8988T (cell line): ENCODE measurements around the gene ZNF670.
A peak's percentile ranks its signal among the peaks of the same experiment; 100 is the strongest.

Experiments
- DNase-seq: peaks from one replicate; pipeline ENCODE4 v3.0.0; 2011

Gene ZNF670

DNA sequence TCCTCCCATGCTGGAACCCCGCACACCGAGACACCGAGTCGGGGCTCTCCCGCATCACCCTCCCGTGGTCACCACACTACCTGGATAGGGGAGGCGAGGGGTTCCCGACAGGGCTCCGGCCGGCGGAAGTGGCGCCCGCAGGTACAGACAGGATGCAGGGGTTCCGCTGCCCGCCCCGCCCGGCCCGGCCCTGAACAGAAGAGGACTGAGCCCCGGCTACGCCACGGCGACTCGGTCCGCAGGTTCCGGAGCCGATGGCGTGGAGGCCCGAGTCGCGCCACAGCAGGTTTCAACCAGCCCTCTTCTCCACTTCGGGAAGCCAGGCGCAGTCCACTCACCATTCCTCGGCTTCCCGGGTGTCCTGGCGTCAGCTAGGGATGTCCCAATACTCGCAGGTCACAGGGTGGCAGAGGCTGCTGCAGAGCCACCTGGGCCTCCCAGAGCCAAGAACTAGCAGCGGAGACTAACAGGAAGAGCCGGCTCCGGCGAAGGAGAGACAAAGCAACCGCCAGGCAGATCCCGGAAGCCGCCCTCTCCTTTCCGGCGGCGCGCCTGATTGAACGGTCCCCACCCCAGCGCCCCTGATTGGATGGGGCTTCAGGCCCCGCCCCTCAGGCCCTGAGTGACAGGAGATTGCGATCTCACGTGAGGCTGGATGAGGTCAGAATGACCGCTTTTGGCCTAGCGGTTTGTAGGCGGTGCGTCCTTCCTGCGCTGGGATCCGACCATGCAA lies 25.4 kb upstream of the ZNF670 start, which contains the start of gene ZNF669:
Gene ZNF669 (minus strand): TSS at position 498 of the 733 bp plus-strand sequence. CDS start 157 bp downstream, at position 341.
- peak; percentile 72 for DNase-seq

DNA sequence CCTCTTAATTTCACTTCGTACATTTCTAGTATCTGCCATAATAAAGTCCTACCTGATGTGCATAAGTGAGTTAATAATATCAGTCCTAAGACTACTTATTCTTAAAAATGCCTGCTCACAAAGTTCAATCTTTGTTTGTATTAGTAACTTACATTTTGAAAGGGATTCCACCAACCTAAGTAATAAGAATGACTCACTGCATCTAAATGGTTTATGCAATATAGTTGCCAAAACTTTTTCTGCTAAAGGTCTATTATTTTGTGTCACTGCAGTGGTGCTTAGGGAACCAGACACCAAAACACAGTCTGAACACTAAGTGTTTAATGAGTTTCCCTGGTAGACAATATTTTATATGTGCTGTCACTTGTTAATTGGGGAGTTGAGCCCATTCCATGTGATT lies 23.8 kb upstream of the ZNF670 start:
- no peak for DNase-seq

DNA sequence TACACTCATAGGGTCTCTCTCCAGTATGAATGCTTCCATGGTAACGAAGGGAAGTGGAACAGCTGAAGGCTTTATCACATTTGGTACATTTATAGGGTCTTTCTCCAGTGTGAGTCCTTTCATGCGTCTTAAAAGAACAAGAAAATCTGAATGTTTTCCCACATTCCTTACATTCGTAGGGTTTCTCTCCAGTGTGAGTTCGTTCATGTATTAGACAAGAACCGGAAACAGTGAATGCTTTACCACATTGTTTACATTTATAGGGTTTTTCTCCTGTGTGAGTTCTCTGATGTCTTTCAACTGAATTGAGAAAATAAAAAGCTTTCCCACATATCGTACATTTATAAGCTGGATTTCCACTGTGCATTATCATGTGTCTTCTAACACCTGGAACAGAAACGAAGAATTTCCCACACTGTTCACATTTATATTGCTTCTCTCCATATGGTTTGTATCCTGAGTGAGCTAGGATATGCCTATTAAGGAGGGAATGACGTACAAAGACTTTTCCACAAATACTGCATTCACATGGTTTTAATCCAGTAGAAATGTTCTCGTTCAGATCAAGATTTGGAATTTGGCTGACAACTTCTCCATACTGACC lies 22.2 kb upstream of the ZNF670 start:
- no peak for DNase-seq

DNA sequence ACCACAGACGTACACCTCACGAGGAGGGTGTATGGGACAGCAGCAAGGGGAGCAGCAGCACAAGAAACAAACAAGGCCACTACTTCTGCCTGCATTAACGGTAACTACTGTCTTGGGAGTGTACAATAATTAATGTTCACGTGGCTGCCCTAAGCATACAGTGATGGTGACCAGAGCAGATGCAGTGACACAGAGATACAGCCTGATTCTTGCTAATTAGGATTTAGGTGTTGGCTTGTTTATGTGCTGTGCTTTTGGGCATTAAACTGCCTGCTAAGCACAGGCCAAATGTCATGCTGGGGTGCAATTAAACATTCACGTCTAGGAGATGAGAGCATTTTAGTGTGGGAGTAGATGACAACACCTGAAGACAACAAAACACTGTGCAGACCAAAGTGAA lies 18.3 kb upstream of the ZNF670 start:
- DNase-seq, result no peak

DNA sequence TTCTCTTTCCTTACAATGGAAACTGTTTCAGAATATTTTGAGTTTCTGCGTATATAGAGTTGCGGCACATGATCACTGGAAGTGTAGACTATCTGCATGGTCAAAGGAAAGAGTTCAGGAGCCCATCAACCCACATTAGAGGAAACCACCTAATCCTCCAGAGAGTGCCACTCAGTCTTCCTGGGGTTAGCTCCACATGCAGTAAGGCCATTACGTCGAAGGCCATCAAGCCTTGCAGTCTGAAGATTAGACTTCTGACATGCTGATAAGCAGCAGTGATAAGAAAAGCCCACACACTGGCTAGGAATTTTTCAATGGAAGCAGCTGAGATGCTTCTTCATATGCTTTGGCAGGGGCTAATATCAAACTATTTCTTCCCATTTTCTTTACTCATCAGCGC lies 17.9 kb upstream of the ZNF670 start:
- no peak for DNase-seq

DNA sequence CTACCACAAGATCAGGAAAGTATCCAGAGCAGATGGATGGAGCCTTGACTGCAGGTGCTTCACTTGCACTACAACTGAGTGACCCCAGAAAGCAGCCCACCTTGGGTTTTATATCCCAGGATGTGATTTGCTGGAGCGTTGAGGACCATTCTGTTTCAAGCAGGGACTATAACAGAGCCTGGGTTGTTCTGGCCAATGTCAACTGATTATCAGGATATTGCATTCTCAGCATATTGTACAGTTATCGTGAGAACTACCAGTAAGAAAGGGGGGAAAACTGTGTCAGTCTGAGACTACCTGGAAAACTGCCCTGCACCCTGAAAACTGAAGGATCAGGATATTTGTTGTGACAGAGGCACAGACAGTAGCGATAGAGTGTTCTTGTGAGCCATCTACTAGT lies 17.5 kb upstream of the ZNF670 start:
- no peak for DNase-seq

DNA sequence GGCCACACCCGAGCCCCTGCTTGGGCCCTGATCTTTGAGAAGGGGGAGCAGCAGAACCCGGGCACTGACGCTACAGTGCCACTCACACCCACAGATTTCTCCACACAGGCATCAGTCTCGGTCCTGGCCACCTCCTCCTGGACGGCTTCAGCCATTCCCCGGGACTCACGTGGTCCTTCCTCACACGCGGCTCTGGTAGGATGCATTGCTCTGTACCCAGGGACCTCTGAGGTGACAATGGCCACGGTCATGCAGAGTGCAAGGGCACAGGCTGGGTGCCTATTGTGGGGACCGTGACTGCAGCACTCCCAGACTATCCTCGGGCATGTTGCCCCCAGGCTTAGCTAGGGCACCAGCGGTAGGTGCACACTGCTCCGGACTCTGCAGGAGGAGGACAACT lies 11.8 kb upstream of the ZNF670 start:
- DNase-seq, result no peak

DNA sequence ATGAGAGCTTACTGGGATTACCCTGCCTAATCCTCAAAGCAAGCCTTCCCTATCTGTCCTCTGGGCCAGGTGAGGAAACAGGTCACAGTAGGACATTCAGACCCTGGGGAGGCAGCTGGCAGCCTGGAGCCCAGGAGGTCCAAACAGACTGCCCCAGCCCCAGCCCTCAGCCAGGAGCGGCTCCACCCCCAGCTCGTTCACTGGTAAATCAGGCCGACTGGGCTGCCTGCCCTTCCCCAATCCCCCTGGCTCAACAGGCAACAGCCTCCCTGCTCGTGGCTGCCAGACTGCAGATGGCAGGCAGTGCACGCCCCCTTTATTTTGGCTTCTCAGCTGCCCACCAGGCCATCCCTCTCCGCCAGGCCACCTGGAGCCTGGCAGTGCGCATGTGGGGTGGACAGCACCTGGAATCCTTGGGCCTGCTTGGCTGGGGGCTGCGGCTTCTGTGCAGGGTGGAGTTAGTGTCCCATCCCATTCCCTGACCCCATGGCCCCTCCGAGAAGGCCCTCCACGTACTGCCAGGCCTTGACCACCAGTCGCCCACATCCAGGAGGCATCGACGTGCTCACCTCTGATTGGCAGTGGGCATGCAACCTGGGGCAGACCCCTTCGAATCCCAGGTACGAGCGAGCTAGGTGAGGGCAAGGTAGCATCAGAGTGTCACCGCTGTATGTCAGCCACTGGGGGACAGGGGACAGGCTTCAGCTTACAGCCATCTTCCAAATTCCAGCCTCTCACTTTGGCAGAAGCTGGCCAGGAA lies 11.2 kb upstream of the ZNF670 start:
- no peak for DNase-seq

DNA sequence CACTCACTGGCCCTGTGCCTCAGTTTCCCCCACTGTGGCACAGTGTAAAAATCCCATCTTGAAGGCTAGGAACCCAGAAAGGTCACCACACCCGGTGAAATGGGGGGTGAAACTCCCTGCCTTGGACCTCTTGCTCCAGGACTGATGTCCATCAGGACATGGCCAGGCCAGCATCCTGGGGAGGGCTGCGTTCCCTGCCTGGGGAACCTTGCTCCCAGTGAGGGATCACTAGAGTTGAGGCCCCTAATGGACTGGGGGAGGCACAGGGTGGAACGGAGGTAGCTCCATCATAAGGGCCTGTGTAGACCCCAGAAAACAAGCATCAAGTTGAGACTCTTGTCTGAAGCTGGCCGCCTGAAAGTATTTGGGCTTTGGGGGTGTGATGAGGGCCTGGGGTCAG lies 10.4 kb upstream of the ZNF670 start:
- DNase-seq, result no peak

DNA sequence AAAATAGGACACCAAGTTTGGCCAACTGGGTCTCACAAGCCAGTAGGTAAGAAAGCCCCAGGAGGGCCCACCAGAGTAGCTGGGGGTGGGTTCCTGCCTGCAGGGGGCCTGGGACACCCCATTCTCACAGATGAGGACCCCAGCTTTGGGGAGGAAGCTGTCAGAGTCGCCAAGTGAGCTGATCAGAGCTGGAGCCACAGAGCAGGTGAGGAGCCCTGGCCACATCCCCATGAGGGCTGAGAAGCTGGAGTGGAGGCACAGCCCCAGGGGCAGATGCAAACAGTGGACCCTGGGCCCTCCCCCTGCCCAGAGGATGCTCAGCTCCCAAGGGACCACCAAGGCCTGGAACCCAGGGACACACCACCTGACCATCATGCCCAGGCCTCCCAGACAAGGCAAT lies 8.6 kb upstream of the ZNF670 start:
- DNase-seq, result no peak

DNA sequence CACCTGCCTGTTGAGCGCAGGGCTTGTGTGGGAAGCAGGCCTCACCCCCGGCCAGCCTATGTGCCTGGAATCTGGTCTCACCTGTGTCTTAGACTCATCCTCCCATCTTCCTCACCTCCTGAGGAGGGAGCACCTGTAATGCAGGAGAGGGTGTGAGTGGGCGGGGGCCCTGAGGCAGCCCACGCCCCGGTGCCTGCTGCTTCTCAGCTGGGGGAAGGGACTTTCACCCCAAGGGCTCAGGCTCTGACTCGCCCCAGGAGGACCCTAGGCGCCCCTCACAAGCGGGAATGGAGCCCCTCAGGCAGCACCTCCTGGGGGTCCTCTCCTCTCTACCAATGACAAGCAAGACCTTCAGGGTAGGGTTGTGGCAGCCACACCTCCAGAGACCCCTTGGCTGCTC lies 6.7 kb upstream of the ZNF670 start:
- no peak for DNase-seq

DNA sequence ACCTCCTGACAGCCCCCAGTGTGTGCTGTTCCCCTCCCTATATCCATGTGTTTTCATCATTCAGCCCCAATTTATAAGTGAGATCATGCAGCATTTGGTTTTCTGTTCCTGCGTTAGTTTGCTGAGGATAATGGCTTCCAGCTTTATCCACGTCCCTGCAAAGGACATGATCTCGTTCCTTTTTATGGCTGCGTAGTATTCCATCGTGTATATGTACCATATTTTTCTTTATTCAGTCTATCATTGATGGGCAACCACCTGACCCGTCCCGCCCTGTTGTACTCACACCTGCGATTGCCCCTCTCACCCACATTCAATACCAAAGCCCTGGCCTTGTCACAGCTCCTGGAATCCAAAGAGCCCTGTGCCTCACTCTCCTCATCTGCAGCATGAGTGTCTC lies 6.2 kb upstream of the ZNF670 start:
- DNase-seq, result no peak

DNA sequence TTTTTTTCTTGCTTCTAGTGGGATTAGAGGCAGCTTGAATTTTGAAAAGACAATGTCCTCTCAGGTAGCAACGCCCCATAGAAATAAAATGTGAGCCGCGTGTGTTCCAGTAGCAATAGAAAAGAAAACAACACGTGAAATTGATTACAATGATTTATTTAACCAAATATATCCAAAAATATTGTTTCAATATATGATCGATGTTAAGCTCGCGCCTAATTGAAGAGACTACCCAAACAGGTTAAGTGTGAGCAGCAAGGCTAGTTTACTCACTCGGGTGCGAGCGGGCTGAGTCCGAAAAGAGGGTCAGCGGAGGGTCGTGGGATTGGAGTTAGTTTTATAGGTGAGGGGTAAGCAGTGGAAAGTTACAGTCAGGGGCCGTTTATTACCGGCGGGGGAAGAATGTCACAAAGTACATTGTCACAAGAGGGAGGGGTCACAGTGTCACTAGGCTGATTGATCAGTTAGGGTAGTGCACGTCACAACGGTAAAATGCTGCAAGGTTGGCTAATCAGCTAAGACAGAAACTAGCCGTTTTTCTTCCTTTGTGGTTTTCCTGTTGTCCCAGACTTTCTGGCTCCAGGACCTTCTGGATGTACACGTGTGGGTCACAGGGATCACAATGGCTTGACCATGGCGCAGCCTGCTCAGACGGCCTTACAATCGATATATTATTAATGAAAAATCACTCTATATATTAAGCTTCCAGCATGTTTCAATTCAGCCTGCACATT lies 697 bp upstream of the ZNF670 start:
- DNase-seq, result no peak

DNA sequence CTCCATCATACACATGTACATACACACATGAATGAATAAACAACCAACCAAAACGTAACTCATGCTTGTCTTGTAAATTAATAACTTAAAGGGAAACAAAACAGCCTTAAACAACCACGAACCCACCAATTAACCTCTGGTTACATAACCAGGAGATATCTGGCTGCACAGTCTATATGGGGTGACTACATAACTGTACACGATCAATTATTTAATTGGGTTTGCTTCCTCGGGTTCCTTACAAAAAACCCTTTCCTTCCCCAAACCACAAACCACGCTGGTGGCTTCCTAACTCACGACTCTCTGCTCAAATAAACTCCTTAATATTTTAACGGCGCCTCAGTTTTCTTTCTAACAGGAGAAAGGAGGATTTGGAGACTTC lies 744 bp downstream of the ZNF670 start:
- no peak for DNase-seq

DNA sequence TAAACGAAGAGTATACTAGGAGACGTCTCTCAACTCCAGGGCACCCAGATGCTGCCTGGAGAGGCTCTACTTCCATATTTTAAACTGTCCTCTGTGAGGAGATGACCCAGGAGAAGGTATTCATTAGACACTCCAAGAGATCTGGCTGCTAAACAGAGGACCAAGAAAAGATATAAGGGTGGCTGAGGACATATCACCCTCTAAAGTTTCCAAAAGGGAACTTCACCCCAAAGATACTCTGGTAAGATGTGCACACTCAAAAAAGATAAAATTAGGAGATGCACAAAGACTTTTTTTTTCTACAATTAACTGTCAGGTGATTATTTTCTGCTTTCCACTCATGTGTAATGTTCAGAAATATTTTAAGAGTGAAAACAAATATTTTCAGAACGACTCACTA lies 1.4 kb downstream of the ZNF670 start:
- DNase-seq, result no peak

DNA sequence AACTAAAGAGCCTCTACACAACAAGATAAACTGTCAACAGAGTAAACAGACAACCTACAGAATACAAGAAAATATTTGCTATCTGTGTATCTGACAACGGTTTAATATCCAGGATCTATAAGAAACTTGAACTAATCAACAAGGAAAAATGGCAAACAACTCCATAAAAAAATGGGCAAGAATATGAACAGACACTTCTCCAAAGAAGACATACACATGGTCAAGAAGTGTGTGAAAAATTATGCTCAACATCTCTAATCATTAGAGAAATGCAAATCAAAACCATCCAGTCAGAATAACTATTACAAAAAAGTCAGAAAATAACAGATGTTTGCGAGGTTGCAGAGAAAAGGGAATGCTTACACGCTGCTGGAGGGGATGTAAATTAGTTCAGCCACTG lies 8.0 kb downstream of the ZNF670 start:
- DNase-seq, result no peak

DNA sequence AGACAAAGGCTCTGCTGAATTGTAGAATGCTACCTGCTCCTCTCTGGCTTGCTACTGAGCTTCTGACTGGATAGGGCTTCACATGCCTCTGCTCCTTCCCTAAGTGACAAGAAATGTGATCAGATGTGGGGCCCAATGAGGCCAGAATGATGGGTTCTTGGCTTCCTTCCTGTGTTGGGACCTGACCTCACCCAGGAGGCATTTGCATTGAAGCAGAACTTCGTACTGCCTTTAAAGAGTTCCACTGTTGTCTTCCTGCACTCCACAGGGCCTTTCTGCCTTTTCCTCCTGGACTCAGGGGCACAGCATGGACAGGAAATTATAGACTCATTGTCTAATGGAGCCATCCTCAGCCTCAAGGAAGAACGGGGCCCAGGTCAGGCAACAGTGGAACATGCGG lies 14.3 kb downstream of the ZNF670 start:
- no peak for DNase-seq

DNA sequence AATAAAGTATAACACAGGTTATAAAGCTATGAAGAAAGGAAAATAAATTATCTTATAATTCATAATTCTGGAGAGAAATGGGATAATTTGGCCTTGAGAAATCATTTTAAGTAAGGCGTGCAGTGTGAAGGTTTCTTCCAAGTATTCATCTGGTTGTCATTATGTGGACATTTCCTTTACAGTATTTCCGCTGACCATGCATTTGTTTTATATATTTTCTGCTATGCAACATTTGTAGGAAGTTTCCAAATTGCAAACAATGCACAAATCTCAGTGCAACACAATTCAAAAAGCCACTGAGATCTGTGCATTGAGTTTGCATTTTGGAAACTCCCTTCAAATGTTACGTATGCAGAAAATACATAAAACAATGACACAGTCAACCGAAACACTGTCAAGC lies 17.8 kb downstream of the ZNF670 start:
- no peak for DNase-seq

DNA sequence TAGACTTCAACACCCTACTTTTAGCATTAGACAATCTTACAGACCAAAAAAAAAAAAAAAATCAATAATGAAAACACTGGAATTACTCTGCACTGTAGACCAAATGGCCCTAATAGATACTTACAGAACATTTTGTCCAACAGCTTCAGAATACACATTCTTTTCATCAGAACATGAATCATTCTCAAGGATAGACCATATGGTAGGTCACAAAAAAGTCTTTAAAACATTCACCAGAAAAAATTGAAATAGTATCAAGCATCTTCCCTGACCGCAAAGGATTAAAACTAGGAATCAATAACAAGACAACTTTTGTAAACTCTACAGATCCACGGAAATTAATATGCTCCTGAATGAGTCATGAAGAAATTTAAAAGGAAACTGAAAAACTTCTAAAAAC lies 22.5 kb downstream of the ZNF670 start:
- DNase-seq, result no peak

DNA sequence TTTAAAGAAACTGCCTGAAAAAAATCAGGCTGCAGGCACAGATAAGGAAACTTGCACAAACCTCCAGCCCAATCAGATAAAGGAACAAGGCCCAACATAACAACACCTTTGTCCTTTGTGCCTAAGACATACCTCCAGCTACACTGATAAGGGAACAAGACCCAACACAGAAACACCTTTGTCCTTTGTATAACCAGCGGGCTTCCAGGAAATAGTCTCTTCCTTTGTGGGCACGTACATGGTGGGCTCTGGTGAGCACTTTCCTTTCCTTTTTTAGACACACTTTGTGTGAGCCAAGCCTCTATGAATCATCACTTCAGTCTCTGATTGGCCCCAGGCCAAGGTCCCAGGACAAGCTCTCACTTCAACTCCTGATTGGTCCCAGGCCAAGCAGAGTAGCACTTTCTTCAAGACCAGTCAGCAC lies 23.6 kb downstream of the ZNF670 start:
- no peak for DNase-seq

DNA sequence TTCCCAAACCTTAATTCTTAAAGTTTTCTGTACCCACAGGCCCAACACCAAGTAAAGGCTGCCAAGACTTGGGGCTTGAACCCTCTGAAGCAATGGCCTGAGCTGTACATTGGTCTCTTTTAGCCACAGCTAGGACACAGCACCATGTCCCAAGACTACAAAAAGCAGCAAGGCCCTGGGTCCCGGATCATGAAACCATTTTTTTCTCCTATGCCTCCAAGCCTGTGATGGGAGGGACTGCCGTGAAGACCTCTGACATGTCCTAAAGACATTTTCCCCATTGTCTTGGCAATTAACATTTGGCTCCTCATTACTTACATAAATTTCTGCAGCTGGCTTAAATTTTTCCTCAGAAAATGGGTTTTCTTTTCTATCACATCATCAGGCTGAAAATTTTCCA lies 30.9 kb downstream of the ZNF670 start:
- no peak for DNase-seq

DNA sequence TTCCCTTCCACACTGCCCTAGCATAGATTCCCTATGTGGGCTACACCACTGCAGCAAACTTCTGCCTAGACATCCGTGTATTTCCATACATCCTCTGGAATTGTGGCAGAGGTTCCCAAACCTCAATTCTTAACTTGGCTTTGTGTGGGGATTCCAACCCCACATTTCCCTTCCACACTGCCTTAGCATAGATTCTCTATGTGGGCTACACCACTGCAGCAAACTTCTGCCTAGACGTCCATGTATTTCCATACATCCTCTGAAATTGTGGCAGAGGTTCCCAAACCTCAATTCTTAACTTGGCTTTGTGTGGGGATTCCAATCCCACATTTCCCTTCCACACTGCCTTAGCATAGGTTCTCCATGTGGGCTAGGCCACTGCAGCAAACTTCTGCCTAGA lies 31.4 kb downstream of the ZNF670 start:
- no peak for DNase-seq

DNA sequence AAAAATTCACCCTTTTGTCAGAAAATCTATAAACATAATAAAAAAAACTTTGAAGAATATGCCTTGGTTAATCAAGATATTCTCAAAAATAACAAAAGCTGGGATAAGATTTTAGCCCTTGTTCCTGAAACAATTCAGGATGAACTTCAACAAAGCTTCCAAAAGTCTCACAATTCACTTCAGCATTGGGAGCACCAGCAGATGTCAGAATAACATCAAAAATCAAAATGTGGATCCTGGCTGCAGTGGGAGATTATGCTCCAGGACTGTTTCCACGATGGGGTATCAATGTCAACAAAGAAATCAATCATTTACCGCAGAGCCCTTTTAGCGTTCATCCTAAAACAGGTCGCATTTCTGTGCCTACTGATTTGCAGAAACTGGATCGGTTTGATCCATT lies 35.2 kb downstream of the ZNF670 start:
- DNase-seq, result no peak
